NT2/D1 (cell line): ENCODE measurements around the gene MLC1.

Source experiments
- SUZ12 ChIP-seq: IDR thresholded peaks from 2 replicates; pipeline ENCODE4 v1.6.1; 2011; ENCODE audit not compliant: insufficient read length, insufficient read depth; ENCODE audit errors: extremely low read depth
- YY1 ChIP-seq: IDR thresholded peaks from 2 replicates; pipeline ENCODE4 v1.6.1; 2011; ENCODE audit not compliant: insufficient read length, insufficient read depth
- ZNF274 ChIP-seq: IDR thresholded peaks from 2 replicates; pipeline ENCODE4 v1.6.1; 2011; ENCODE audit warnings: mild to moderate bottlenecking, low read depth, low read length

GRCh38 chr22:50046481-50047245 is 38.6 kb downstream of the MLC1 start:
- no peak for TF ChIP-seq YY1
- no peak for TF ChIP-seq ZNF274
- no peak for TF ChIP-seq SUZ12
